HAP-1 (cell line): ENCODE results near the gene GRIK3.

Source experiments
- DNase-seq, 2 experiments: peaks; one replicate each; pipeline ENCODE4 v3.0.0-alpha.2; 2016 to 2020; ENCODE audit warnings: low spot score in 2 of 2
- H3K27me3 ChIP-seq: fragments of 250-450 bp; sonication (Bioruptor Pico); 2 replicates; pipeline ENCODE4 v1.5.1; 2020; ENCODE audit warnings: low read depth, mild to moderate bottlenecking, moderate library complexity
- H3K36me3 ChIP-seq: fragments of 250-450 bp; sonication (Bioruptor Pico); replicated peaks from 2 replicates; pipeline ENCODE4 v1.5.1; 2020; ENCODE audit warnings: mild to moderate bottlenecking
- H3K4me1 ChIP-seq: fragments of 250-450 bp; sonication (Bioruptor Pico); 2 replicates; pipeline ENCODE4 v1.5.1; 2020; ENCODE audit warnings: mild to moderate bottlenecking
- H3K4me3 ChIP-seq: fragments of 250-450 bp; sonication (Bioruptor Pico); 2 replicates; pipeline ENCODE4 v1.5.1; 2020; ENCODE audit warnings: mild to moderate bottlenecking, moderate library complexity
- H3K9me3 ChIP-seq: fragments of 250-450 bp; sonication (Bioruptor Pico); 2 replicates; pipeline ENCODE4 v1.5.1; 2020; ENCODE audit warnings: mild to moderate bottlenecking, moderate library complexity
- in situ Hi-C: fragments of 300-500 bp; cut with MboI; formaldehyde crosslinking; loops from 3 replicates; pipeline ENCODE4 v1.14.3; 2020; ENCODE audit warnings: low sequenced_read_pairs, inconsistent platforms, mixed read lengths

The GRIK3 gene

GRCh38 chr1:36851595-36851994 lies 182.7 kb downstream of the GRIK3 start:
- peaks cover 53% of the 10 kb centered on the region for H3K27me3 ChIP-seq
- H3K9me3 ChIP-seq: no peaks in the 10 kb centered on the region
- no peak for DNase-seq
- H3K4me1 ChIP-seq: no peaks in the 10 kb centered on the region
- in situ Hi-C loops: no loop called here
- no peaks in the 10 kb centered on the region for H3K36me3 ChIP-seq
- no peak overlapping the region for H3K4me3 ChIP-seq

DNA sequence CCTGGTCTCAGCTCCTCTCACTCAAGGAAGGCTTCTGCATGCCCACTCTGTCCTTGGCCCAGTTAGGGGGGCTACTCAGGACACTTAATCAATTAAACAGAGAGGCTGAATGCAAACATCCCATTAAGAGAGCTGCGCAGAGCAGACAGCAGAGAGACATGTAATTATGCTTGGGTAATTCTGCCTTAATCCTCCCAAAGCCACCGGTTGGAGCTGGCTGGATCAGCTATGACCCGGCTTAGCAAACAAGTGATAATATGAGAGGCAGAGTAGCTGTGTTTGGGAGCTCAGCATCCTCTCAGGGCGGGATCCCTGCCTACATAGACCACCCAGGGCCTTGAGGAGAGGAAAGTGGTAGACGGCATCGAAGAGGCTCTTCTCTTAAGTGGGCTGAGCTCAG lies 183.2 kb downstream of the GRIK3 start:
- DNase-seq: no peak
- in situ Hi-C loops: no loop called here
- H3K9me3 ChIP-seq: no peaks in the 10 kb centered on the region
- no peak overlapping the region for H3K4me3 ChIP-seq
- no peaks in the 10 kb centered on the region for H3K4me1 ChIP-seq
- H3K36me3 ChIP-seq: no peaks in the 10 kb centered on the region
- peaks cover 51% of the 10 kb centered on the region for H3K27me3 ChIP-seq

GRCh38 chr1:36849956-36850355 lies 184.4 kb downstream of the GRIK3 start:
- Histone ChIP-seq H3K9me3 (no peaks in the 10 kb centered on the region), H3K27me3 (peaks cover 40% of the 10 kb centered on the region), H3K4me1 (no peaks in the 10 kb centered on the region), H3K4me3 (no peak overlapping the region), H3K36me3 (no peaks in the 10 kb centered on the region)
- no peak for DNase-seq
- in situ Hi-C loops: no loop called here

DNA sequence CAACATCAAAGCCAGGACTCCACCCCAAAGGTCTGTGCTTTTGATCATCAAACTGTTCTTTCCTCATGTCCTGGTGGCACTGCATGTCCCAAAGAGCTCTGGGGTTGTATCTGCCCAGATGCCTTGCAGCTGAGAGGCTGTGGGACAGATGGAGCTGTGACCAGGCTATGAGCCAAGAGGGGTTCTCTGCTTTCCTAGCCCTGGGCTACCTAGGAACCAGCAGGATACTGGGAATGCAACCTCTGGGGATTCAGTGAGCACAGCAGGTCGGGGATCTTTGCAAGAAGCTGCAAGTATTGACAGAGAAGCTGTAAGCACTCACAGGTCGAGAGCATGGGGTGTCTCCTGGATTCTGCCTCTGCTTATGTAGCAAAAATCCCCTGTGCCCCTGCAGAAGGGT lies 186.6 kb downstream of the GRIK3 start:
- peaks cover 26% of the 10 kb centered on the region for H3K27me3 ChIP-seq
- in situ Hi-C loops: no loop called here
- no peak for DNase-seq
- no peaks in the 10 kb centered on the region for H3K9me3 ChIP-seq
- no peaks in the 10 kb centered on the region for H3K4me1 ChIP-seq
- no peak overlapping the region for H3K4me3 ChIP-seq
- H3K36me3 ChIP-seq: no peaks in the 10 kb centered on the region

- no peaks in the 10 kb centered on the region for H3K36me3 ChIP-seq
- in situ Hi-C loops: no loop called here
- H3K9me3 ChIP-seq: no peaks in the 10 kb centered on the region
- no peak for DNase-seq
- H3K4me1 ChIP-seq: no peaks in the 10 kb centered on the region
- H3K4me3 ChIP-seq: no peak overlapping the region
- H3K27me3 ChIP-seq: peaks cover 20% of the 10 kb centered on the region
These were observed 187.1 kb downstream of the GRIK3 start for GRCh38 chr1:36847186-36847585.

DNA sequence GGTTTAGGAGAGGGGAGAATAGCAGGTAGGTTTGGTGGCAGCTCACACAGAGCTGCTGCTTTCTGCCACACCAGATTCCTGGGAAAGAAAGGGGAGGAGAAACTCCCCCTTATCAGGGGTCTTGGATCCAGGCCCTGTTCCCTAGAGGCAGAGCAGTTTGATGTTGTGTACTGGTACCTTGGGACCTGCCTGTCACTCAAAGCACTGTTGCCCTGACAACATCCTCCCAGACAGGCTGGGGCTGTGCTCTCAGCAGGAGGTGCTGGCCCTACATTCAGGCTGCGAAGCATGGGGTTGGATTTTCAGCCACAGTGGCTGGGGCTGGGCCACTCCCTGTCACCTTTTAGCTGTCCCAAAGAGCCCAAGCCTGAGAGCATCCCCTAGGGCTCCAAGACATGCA lies 188.0 kb downstream of the GRIK3 start:
- no peak overlapping the region for H3K4me3 ChIP-seq
- no peak for DNase-seq
- no peaks in the 10 kb centered on the region for H3K36me3 ChIP-seq
- in situ Hi-C loops: no loop called here
- no peaks in the 10 kb centered on the region for H3K9me3 ChIP-seq
- no peaks in the 10 kb centered on the region for H3K4me1 ChIP-seq
- H3K27me3 ChIP-seq: peaks cover 12% of the 10 kb centered on the region

DNA sequence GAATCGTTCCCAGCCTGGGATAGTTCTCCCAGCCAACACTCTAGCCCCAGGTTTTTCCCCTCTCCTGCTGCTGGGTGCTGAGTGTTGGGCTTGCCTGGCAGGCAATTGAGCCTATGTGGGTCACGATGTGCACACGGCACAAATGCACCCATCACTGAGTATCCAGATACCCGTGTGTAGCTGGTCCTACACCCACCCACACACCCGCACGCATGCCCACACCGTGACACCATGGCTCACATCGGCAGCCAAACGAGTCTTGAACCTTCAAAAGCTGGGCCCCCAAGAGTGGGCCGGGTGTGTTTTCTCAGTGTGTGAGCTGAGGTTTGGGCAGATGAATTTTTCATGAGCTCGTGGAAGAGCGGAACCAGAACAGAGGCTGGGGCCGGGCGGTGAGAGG lies 188.5 kb downstream of the GRIK3 start:
- in situ Hi-C loops: no loop called here
- Histone ChIP-seq H3K4me1 (no peaks in the 10 kb centered on the region), H3K27me3 (peaks cover 9% of the 10 kb centered on the region), H3K9me3 (no peaks in the 10 kb centered on the region), H3K36me3 (no peaks in the 10 kb centered on the region), H3K4me3 (no peak overlapping the region)
- DNase-seq: no peak

DNA sequence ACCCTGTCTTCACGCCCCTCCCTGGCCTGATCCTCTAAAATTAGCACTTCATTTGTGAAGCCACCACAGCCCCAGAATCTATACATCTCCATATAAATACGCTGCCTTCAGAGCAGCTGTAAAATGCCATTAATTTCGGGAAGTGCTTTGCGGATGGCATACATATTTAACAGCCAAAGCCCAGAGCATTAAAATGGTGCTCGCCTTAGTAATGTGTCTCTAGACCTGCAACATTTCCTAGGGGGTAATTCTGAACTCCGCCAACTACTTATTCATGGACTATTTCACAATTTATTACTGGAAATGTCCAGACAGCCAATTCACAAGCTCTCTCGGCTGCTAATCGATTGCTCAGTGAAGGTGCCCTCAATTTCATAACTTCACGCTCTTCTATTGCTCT lies 189.4 kb downstream of the GRIK3 start:
- H3K4me3 ChIP-seq: no peak overlapping the region
- no peak for DNase-seq
- H3K36me3 ChIP-seq: no peaks in the 10 kb centered on the region
- H3K27me3 ChIP-seq: peaks cover 5% of the 10 kb centered on the region; the same call in 1 of the 2 replicates
- H3K4me1 ChIP-seq: no peaks in the 10 kb centered on the region
- H3K9me3 ChIP-seq: no peaks in the 10 kb centered on the region
- in situ Hi-C loops: no loop called here

- no peak overlapping the region for H3K4me3 ChIP-seq
- no peak for DNase-seq
- no peaks in the 10 kb centered on the region for H3K4me1 ChIP-seq
- no peaks in the 10 kb centered on the region for H3K9me3 ChIP-seq
- H3K36me3 ChIP-seq: no peaks in the 10 kb centered on the region
- in situ Hi-C loops: no loop called here
- peaks cover 2% of the 10 kb centered on the region; the same call in 1 of the 2 replicates for H3K27me3 ChIP-seq
These were observed 190.3 kb downstream of the GRIK3 start for GRCh38 chr1:36843906-36844610.

GRCh38 chr1:36843027-36843426 lies 191.3 kb downstream of the GRIK3 start:
- Histone ChIP-seq H3K27me3 (peaks cover 1% of the 10 kb centered on the region; the same call in 1 of the 2 replicates), H3K4me3 (no peak overlapping the region), H3K4me1 (no peaks in the 10 kb centered on the region), H3K9me3 (no peaks in the 10 kb centered on the region), H3K36me3 (no peaks in the 10 kb centered on the region)
- no peak for DNase-seq
- in situ Hi-C loops: no loop called here

DNA sequence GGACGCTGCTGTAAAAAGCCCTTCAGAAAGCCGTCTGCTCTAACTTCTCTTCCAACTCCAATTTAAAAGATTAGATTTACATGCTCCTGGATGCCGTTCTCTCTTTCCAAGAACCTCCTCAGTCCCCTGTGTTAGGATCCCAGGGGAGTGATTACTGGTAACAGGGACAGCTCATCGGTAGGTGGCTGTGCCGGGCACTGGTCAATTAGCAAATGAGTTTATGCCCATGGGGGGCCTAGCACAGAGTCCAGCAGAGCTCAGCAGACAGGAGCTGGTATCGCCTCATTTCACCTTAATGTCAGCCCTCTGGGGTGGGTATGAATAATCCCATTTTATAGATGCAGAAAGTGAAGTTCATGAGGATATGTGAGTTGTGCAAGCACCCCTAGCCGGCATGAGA lies 191.9 kb downstream of the GRIK3 start:
- in situ Hi-C loops: no loop called here
- Histone ChIP-seq H3K9me3 (no peaks in the 10 kb centered on the region), H3K36me3 (no peaks in the 10 kb centered on the region), H3K27me3 (no peaks in the 10 kb centered on the region), H3K4me3 (no peak overlapping the region), H3K4me1 (no peaks in the 10 kb centered on the region)
- DNase-seq: no peak

DNA sequence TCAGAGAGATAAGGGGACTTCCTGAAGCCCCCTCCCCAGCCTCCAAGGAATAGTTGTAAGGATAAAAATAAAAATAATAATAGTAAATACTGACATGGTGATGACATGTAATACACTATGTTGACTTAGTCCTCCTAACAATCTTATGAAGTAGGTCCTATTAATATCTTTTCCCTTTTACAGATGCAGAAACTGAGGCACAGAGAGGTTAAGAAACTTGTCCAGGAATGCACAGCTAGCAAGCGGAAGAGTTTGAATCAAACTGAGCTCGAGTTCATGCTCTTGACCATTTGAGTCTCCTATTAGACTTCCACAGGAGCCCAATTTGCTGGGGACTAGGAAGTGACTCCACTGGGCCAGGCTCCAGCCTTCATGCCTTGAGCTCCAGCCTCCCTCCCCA lies 194.8 kb downstream of the GRIK3 start:
- Histone ChIP-seq H3K9me3 (no peaks in the 10 kb centered on the region), H3K4me3 (no peak overlapping the region), H3K27me3 (no peaks in the 10 kb centered on the region), H3K4me1 (no peaks in the 10 kb centered on the region), H3K36me3 (no peaks in the 10 kb centered on the region)
- in situ Hi-C loops: no loop called here
- no peak for DNase-seq

DNA sequence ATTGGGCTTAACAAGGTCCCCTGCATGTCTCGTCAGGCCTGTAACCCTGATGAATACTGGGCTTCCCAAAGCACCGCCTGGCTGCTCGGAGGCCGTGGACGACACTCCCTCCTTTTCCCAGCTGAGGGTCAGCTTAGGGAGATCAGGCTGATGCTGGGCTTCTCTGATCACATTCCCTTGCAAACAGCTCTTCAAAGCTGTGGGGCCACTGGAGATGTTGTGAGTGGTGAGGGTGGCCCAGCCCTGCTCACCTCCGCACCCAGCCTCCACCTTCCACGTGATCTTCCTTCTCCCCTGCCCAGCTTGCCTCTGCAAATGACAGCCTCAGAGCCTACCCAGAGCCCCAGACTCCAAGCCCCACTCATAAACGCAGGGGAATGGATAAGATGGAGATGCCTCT lies 195.4 kb downstream of the GRIK3 start:
- no peak for DNase-seq
- in situ Hi-C loops: no loop called here
- no peaks in the 10 kb centered on the region for H3K36me3 ChIP-seq

DNA sequence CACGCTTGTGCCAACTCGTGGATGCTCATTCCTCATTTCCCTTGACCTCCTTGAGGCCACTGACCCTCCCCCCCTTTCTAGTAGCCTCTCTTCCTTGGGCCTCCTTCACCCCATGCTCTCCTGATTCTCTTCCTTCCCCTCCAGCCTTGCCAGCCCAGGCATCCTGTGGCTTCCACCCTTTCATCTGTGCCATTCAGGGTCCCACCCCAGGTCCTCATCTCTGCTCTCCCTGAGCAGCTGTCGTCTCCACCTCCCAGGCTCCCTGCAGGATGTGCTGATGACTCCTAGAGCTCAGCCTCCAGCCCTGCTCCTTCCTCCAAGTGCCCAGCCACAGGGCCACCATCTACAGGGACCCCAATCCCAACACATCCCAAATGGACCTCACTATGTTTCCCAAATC lies 197.4 kb downstream of the GRIK3 start:
- no peak overlapping the region for H3K4me3 ChIP-seq
- H3K27me3 ChIP-seq: peaks cover 11% of the 10 kb centered on the region; the same call in 1 of the 2 replicates
- in situ Hi-C loops: no loop called here
- H3K9me3 ChIP-seq: no peaks in the 10 kb centered on the region
- H3K36me3 ChIP-seq: no peaks in the 10 kb centered on the region
- no peak for DNase-seq
- H3K4me1 ChIP-seq: no peaks in the 10 kb centered on the region

More for the DNA sequence above, 195.4 kb downstream of the GRIK3 start:
- no peaks in the 10 kb centered on the region for H3K9me3 ChIP-seq
- H3K27me3 ChIP-seq: no peaks in the 10 kb centered on the region
- H3K4me1 ChIP-seq: no peaks in the 10 kb centered on the region
- no peak overlapping the region for H3K4me3 ChIP-seq
